HuH-7 (cell line): ENCODE data around the gene NHSL2.

Experiments
- DNase-seq: peaks from one replicate; pipeline ENCODE4 v3.0.0; 2011; ENCODE audit warnings: low spot score

Gene NHSL2

GRCh38 chrX:72071213-72071612 lies 160.6 kb downstream of the NHSL2 start:
- no peak for DNase-seq

- no peak for DNase-seq
Observed at GRCh38 chrX:72073633-72074032, 163.0 kb downstream of the NHSL2 start.

GRCh38 chrX:72078411-72078810 lies 167.8 kb downstream of the NHSL2 start:
- no peak for DNase-seq

- no peak for DNase-seq
Observed at GRCh38 chrX:72079607-72080006, 169.0 kb downstream of the NHSL2 start.

GRCh38 chrX:72080150-72080549 lies 169.5 kb downstream of the NHSL2 start:
- DNase-seq, result no peak

- no peak for DNase-seq
Observed at GRCh38 chrX:72080800-72081199, 170.2 kb downstream of the NHSL2 start.

- no peak for DNase-seq
Observed at GRCh38 chrX:72081605-72082320, 171.1 kb downstream of the NHSL2 start.

GRCh38 chrX:72083291-72083690 lies 172.6 kb downstream of the NHSL2 start:
- DNase-seq, result no peak

- no peak for DNase-seq
Observed at GRCh38 chrX:72084114-72084513, 173.5 kb downstream of the NHSL2 start.

GRCh38 chrX:72086995-72087394 lies 176.3 kb downstream of the NHSL2 start:
- DNase-seq, result no peak

- DNase-seq, result no peak
Observed at GRCh38 chrX:72088761-72089160, 178.1 kb downstream of the NHSL2 start.

- DNase-seq, result no peak
Observed at GRCh38 chrX:72089254-72089653, 178.6 kb downstream of the NHSL2 start.

GRCh38 chrX:72094894-72095293 lies 184.2 kb downstream of the NHSL2 start:
- no peak for DNase-seq

GRCh38 chrX:72095370-72095769 lies 184.7 kb downstream of the NHSL2 start:
- no peak for DNase-seq

GRCh38 chrX:72097098-72097497 lies 186.5 kb downstream of the NHSL2 start:
- DNase-seq, result no peak

- no peak for DNase-seq
Observed at GRCh38 chrX:72100051-72100755, 189.6 kb downstream of the NHSL2 start.

GRCh38 chrX:72100824-72101351 lies 190.2 kb downstream of the NHSL2 start:
- DNase-seq, result no peak

- DNase-seq, result no peak
Observed at GRCh38 chrX:72101597-72102037, 191.0 kb downstream of the NHSL2 start.

GRCh38 chrX:72102126-72102525 lies 191.5 kb downstream of the NHSL2 start:
- DNase-seq, result no peak

- no peak for DNase-seq
Observed at GRCh38 chrX:72102760-72103159, 192.1 kb downstream of the NHSL2 start.

GRCh38 chrX:72105436-72105835 lies 194.8 kb downstream of the NHSL2 start:
- no peak for DNase-seq

- no peak for DNase-seq
Observed at GRCh38 chrX:72107320-72107719, 196.7 kb downstream of the NHSL2 start.

- DNase-seq, result no peak
Observed at GRCh38 chrX:72107841-72108595, 197.4 kb downstream of the NHSL2 start.
